Frontal cortex (tissue), 4 donors: ENCODE data around the gene DLG1. TPM values are rescaled to one million over a fixed set of nuclear protein-coding genes. Genes with fewer than 3 reads are reported as not detected.
"Not testable (repeated sequence)": the region's sequence is repeated elsewhere in the genome, so short reads cannot be mapped to it uniquely, and the experiment has no call there.

ENCODE experiments used
- DNase-seq, 2 donors: peaks; one replicate each; pipeline ENCODE4 v3.0.0; 2012; ENCODE audit warnings: low spot score in 2 of 2
- FAIRE-seq: peaks from 2 replicates; lab custom pipeline; 2012; peaks lifted over from hg19 to GRCh38; lab: Jason Lieb, UNC
- total RNA-seq: library from RNA; depleted of rRNA; stranded (reverse); fragments of >200 nt; gene quantifications from one replicate; pipeline ENCODE4 v1.2.3, GENCODE V29; 2014
- donor health status: control.
- donor health status: control.
- donor health status: control.

The DLG1 gene
- total RNA-seq, 1 donor from 2014 or later = 112 TPM

GRCh38 chr3:197225579-197225978, 72.8 kb downstream of the DLG1 start:
- no peak for DNase-seq
- FAIRE-seq = no peak

- peak; percentile 50 for FAIRE-seq
- DNase-seq = peak; percentile 5 to 25
Measured at GRCh38 chr3:197224034-197224444, 74.4 kb downstream of the DLG1 start.

- DNase-seq (no peak), FAIRE-seq (no peak)
Measured at GRCh38 chr3:197222937-197223370, 75.5 kb downstream of the DLG1 start.

- FAIRE-seq = no peak
- DNase-seq = no peak
Measured at GRCh38 chr3:197219619-197220018, 78.8 kb downstream of the DLG1 start.

GRCh38 chr3:197218210-197218609, 80.2 kb downstream of the DLG1 start:
- DNase-seq (no peak), FAIRE-seq (no peak)

- FAIRE-seq = no peak
- DNase-seq = no peak
Measured at GRCh38 chr3:197216914-197217313, 81.5 kb downstream of the DLG1 start.

GRCh38 chr3:197216169-197216860, 82.1 kb downstream of the DLG1 start:
- DNase-seq (no peak), FAIRE-seq (no peak)

DNA sequence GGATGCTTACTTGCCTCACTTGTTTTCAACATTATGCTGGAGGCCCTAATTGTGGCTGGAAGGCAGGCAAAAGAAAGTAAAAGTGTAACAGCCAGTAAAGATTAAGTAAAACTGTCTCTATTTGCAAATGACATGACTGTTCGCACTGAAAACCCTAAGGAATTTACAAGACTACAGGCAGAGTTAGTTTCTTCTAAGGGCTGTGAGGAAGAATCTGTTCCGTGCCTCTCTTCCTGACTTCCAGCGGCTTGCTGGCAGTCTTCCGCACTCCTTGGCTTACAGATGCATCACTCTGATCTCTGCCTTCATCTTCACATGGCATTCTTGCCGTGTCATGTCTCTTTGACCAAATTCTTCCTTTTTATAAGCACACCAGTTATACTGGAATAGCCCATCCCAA, 86.1 kb downstream of the DLG1 start:
- no peak for FAIRE-seq

GRCh38 chr3:197211698-197212097, 86.7 kb downstream of the DLG1 start:
- FAIRE-seq, DNase-seq: not testable (repeated sequence)

More for the DNA sequence above, 86.1 kb downstream of the DLG1 start:
- no peak for DNase-seq

GRCh38 chr3:197209366-197210260, 88.8 kb downstream of the DLG1 start:
- FAIRE-seq (no peak), DNase-seq (no peak)

DNA sequence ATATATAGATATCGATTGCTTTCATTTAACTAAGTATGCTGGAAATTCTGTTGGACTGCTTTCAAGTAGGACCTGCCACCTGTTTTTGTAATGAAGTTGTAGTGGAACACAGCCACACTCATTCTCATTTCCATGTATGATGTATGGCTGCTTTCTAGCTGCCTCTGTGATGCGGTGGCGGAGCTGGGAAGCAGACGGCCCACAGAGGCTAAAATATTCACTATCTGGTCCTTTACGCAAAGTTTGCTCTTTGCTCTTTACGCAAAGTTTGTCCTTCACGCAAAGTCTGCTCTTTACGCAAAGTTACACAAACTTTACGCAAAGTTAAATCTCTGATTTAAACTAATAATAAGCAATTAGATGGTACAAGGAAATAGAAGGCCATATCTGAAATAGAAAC, 91.5 kb downstream of the DLG1 start:
- no peak for DNase-seq

GRCh38 chr3:197205675-197206074, 92.7 kb downstream of the DLG1 start:
- no peak for FAIRE-seq

More for the DNA sequence above, 91.5 kb downstream of the DLG1 start:
- FAIRE-seq = no peak

DNA sequence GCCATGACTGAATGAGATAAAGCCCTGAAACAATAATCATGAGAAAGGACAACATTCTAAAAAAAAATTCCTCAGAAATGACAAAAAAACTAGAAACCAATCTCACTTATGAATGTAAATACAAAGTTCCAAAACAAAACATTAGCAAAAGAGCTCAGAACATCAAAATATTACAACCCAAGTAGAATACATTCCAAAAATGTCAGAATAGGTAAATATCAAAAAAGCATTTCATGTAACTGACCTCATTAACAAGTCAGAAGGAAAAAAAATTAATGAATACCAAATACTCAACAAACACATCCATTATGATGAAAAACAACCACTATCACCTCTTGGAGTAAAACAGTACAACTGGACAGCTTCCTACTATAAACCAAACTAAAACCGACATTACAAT, 93.1 kb downstream of the DLG1 start:
- FAIRE-seq (no peak), DNase-seq (no peak)

More at GRCh38 chr3:197205675-197206074, 92.7 kb downstream of the DLG1 start:
- no peak for DNase-seq

- FAIRE-seq (no peak), DNase-seq (no peak)
Measured at GRCh38 chr3:197204736-197205135, 93.7 kb downstream of the DLG1 start.

- DNase-seq (no peak), FAIRE-seq (no peak)
Measured at GRCh38 chr3:197203714-197204146, 94.7 kb downstream of the DLG1 start.

GRCh38 chr3:197202694-197203093, 95.7 kb downstream of the DLG1 start:
- FAIRE-seq = no peak
- DNase-seq = no peak

- DNase-seq (no peak), FAIRE-seq (no peak)
Measured at GRCh38 chr3:197201791-197202452, 96.5 kb downstream of the DLG1 start.

GRCh38 chr3:197200856-197201255, 97.6 kb downstream of the DLG1 start:
- DNase-seq, FAIRE-seq: not testable (repeated sequence)

GRCh38 chr3:197197334-197197733, 101.1 kb downstream of the DLG1 start:
- FAIRE-seq = no peak

GRCh38 chr3:197196192-197196591, 102.2 kb downstream of the DLG1 start:
- FAIRE-seq (no peak), DNase-seq (no peak)

More at GRCh38 chr3:197197334-197197733, 101.1 kb downstream of the DLG1 start:
- DNase-seq = no peak
